RWPE1 (cell line): ENCODE measurements around the gene ZNF670.
A peak's percentile ranks its signal among the peaks of the same experiment; 100 is the strongest.

Source experiments
- CTCF ChIA-PET: fragments of 350-600 bp; sonication (Branson Sonifier 250); formaldehyde crosslinking; extraction: SDS; loops from one replicate; lab custom pipeline; 2021; lab: Yijun Ruan, JAX
- POLR2A ChIA-PET: fragments of 400-600 bp; formaldehyde crosslinking; extraction: SDS; loops from one replicate; lab custom pipeline; 2020; ENCODE audit warnings: antibody characterized with exemption; ENCODE audit not compliant: low non-redundant PET; lab: Yijun Ruan, JAX
- DNase-seq: peaks from one replicate; pipeline ENCODE4 v3.0.0; 2012; ENCODE audit warnings: low spot score
- H3K27ac ChIP-seq: fragments of 450-650 bp; 2 replicates; pipeline ENCODE4 v1.5.1; 2017
- CTCF ChIP-seq: fragments of 450-650 bp; conservative IDR thresholded peaks from 2 replicates; pipeline ENCODE4 v1.5.1; 2017; ENCODE audit warnings: low read depth, mild to moderate bottlenecking

Gene ZNF670

GRCh38 chr1:247115545-247115944 lies 36.9 kb upstream of the ZNF670 start:
- CTCF ChIA-PET = no interaction called here
- POLR2A ChIA-PET = no interaction called here
- no peak overlapping the region for H3K27ac ChIP-seq
- no peak for TF ChIP-seq CTCF
- no peak for DNase-seq

GRCh38 chr1:247115141-247115510 lies 36.5 kb upstream of the ZNF670 start:
- H3K27ac ChIP-seq = no peak overlapping the region
- TF ChIP-seq CTCF = no peak
- no peak for DNase-seq
- POLR2A ChIA-PET = no interaction called here
- CTCF ChIA-PET = no interaction called here

DNA sequence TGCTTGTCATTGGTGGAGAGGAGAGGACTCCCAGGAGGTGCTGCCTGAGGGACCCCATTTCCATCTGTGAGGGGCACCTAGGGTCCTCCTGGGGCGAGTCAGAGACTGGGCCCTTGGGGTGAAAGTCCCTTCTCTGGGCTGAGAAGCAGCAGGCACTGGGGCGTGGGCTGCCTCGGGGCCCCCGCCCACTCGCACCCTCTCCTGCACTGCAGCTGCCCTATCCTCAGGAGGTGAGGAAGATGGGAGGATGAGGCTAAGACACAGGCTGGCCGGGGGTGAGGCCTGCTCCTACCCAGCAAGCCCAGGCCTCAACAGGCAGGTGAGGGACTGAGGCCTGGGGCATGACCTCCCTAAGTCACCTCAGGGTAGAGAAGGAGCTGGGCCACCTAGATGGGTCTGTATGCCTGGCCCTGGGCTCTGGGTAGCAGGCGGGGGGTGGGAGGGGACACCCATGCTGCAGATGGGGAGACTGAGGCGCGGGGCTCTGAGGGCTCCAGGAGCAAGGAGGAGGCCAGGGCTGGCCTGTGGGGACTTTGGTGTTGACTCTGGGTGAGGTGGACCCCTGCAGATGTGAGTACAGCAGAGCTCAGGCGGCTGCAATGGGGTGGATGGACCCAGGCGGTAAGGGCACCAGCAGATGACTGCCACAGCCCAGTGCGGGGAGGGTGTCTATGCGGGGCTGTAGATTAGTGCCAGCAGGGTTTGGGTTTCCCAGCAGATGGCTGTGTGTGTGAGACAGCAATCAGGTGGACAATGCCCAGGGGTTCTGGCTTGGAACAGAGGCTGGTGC lies 35.9 kb upstream of the ZNF670 start:
- no peak overlapping the region for H3K27ac ChIP-seq
- DNase-seq = no peak
- ChIA-PET POLR2A (no interaction called here), CTCF (no interaction called here)
- no peak for TF ChIP-seq CTCF

DNA sequence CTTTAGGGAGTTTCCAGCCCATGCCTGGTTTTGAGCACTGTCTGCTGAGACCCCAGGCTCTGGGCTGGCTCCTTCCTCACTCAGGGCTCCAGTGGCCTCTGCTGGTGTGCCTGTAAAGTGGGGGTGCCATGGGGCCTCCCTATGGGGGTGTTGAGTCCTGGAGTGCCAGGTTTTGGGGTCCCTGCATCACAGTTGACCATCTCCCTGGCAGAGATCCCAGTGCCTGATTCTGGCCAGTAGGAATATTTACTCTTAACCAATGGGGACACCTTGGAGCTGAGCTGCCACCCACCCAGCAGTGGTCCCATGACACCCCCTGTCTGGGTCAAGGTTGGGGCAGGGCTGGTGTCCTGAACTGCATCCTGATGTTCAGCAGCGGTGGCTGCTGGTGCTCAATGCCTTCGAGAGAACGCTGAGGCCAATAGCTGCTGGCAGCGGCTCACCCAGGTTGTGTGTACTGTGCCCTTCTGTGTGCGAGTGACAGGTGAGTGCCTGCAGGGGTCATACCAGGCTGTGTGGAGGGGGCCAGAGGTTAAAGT lies 35.2 kb upstream of the ZNF670 start:
- H3K27ac ChIP-seq = peak overlapping the region; percentile 72
- POLR2A ChIA-PET = no interaction called here
- no peak for DNase-seq
- TF ChIP-seq CTCF = no peak
- CTCF ChIA-PET = no interaction called here

DNA sequence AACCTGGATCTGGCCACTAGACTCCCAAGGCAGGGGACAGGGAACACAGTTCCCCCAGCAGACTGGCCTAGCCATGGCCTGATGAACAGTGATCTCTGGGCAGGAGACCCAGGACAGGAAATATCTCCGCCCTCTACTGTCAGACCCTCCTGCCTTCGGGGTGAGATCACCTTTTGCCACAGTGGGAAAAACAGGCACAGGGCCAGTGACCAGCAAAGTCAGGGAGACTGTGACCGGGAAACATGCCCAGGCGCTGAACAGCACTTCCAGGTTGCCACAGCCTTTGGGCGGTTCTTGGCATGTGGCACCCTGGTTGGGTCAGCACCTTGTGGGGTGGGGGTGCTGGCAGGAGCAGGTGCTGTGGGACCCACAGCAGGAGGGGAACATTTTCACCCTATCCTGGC lies 34.5 kb upstream of the ZNF670 start:
- CTCF ChIA-PET = no interaction called here
- POLR2A ChIA-PET = no interaction called here
- no peak for DNase-seq
- H3K27ac ChIP-seq = peak overlapping the region; percentile 72
- no peak for TF ChIP-seq CTCF

DNA sequence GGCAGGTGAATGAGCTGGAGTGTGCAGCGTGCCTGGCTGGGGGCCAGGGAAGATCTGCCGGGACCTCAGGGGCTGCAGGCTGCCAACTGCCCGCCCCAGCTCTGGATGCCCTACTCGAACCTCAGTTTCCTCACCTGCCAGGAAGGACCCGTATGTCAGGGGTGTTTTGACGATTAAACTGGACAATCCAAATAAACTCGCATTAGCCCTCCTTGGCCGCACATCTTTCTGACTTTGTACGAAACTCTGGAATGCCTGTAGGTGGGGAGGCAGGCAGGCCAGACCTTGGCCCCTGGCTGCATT lies 33.8 kb upstream of the ZNF670 start:
- CTCF ChIA-PET = no interaction called here

More for the DNA sequence above, 33.8 kb upstream of the ZNF670 start:
- no peak for DNase-seq
- H3K27ac ChIP-seq = peak overlapping the region; percentile 72
- POLR2A ChIA-PET = no interaction called here
- no peak for TF ChIP-seq CTCF
